Endothelial cell of umbilical vein (primary cell): ENCODE results near the gene RORB.

Source experiments
- POLR2A ChIP-seq: IDR thresholded peaks from 2 replicates; pipeline ENCODE4 v1.6.1; 2012; ENCODE audit warnings: low read depth, mild to moderate bottlenecking, control low read depth, low read length
- POLR2AphosphoS5 ChIP-seq: IDR thresholded peaks from 2 replicates; pipeline ENCODE4 v1.6.1; 2012; ENCODE audit warnings: low read depth, mild to moderate bottlenecking, control low read depth, low read length, moderate library complexity; ENCODE audit not compliant: insufficient read depth
- TF ChIP-seq, protein P1 (sequence below): IDR thresholded peaks from 2 replicates; pipeline ENCODE4 v1.6.1; 2011; ENCODE audit not compliant: insufficient read depth, insufficient read length
- TF ChIP-seq, protein P2 (sequence below), 2 donors: IDR thresholded peaks; 1 replicate in 1 of 2; 2 replicates in 1 of 2; pipeline ENCODE4 v1.5.1; 2011; ENCODE audit warnings: low read length in 2 of 2, mild to moderate bottlenecking in 2 of 2, moderate library complexity in 2 of 2, control low read depth in 1 of 2, inconsistent platforms in 1 of 2, low read depth in 1 of 2; ENCODE audit not compliant: insufficient read depth in 1 of 2; ENCODE audit errors: extremely low read depth in 1 of 2

DNA sequence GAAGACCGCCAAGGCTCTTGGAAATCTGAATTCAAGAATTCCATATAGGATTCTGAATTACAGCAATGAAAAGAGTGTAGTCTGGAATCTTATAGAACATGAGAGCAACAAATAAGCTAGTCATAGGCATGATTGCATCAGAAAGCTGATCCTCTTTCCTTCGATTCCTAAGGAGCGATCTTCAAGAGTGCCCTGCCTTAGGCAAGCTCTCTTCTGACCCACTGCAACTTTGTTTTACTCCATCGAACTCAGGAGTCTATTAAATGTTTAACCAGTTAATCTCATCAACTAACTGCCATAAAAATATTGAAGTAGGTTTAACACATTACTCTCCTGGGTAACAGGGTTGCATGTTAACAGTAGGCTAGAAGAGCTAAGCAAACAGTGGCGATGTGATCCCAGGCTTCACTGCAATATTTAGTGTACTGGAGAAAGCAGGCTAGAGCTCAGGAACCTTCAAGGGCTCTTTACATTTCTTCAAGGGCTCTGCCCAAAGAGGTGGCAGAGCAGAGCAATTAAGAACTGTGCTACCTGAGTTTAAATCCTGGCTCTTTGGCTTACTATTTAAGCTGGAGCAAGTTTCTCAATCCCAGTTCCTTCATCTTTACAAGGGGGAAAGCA is 146.3 kb downstream of the RORB start:
- TF ChIP-seq, protein P1, sequence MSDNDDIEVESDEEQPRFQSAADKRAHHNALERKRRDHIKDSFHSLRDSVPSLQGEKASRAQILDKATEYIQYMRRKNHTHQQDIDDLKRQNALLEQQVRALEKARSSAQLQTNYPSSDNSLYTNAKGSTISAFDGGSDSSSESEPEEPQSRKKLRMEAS, result no peak
- TF ChIP-seq, protein P2, sequence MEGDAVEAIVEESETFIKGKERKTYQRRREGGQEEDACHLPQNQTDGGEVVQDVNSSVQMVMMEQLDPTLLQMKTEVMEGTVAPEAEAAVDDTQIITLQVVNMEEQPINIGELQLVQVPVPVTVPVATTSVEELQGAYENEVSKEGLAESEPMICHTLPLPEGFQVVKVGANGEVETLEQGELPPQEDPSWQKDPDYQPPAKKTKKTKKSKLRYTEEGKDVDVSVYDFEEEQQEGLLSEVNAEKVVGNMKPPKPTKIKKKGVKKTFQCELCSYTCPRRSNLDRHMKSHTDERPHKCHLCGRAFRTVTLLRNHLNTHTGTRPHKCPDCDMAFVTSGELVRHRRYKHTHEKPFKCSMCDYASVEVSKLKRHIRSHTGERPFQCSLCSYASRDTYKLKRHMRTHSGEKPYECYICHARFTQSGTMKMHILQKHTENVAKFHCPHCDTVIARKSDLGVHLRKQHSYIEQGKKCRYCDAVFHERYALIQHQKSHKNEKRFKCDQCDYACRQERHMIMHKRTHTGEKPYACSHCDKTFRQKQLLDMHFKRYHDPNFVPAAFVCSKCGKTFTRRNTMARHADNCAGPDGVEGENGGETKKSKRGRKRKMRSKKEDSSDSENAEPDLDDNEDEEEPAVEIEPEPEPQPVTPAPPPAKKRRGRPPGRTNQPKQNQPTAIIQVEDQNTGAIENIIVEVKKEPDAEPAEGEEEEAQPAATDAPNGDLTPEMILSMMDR (IDR thresholded peaks at IDR 0.05; ENCODE audit: extremely low read depth in 1 of 2, insufficient read depth in 1 of 2, low read depth in 1 of 2, low read length in 2 of 2), result no peak
- TF ChIP-seq POLR2AphosphoS5 (no peak), POLR2A (no peak)
